Right renal cortex interstitium (tissue), 3 donors: ENCODE measurements around the gene CD164L2. TPM values are rescaled to one million over a fixed set of nuclear protein-coding genes. Genes with fewer than 3 reads are reported as not detected.
"Not testable (repeated sequence)": the region's sequence is repeated elsewhere in the genome, so short reads cannot be mapped to it uniquely, and the experiment has no call there.

Experiments
- DNase-seq, 3 donors: peaks; one replicate each; pipeline ENCODE4 v3.0.0-alpha.2; 2013; ENCODE audit warnings: low read depth in 3 of 3, low spot score in 2 of 3
- polyA plus RNA-seq, 3 donors: library from polyadenylated mRNA; unstranded; fragments of 120-200 nt; gene quantifications; one replicate each; pipeline ENCODE4 v1.2.1, GENCODE V29; 2013; ENCODE audit not compliant: insufficient read length in 3 of 3

CD164L2 gene
- polyA plus RNA-seq, 3 donors = 0.11 to 0.35 (median 0.25) TPM

DNA sequence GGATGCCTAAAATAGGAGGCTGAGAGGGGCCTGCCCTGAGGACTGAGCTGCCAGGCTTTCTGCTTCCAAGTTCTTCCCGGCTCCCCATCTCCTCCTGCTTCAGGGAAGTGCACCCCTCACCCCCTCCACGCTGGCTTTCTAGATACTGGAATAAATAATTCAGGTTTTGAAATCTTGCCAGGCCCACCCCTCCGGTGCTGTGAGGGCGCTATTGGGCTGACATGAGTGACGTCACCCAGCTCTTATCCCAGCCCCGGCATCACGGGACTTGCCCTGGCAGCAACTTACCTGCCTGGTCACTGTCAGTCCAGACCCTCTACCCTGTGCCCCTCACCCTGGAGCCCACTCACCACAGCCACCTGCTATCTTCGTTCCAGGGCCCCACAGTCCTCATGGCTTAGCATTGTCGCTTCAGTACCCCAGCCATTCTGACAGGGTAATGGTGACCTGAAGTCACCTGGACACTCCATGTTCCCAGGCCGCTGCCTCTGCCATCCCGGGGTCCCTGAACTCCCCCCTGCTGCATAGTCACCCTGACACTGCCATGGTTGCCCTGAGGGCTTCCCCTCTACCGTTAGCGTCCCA lies 8.5 kb upstream of the CD164L2 start:
- no peak for DNase-seq

DNA sequence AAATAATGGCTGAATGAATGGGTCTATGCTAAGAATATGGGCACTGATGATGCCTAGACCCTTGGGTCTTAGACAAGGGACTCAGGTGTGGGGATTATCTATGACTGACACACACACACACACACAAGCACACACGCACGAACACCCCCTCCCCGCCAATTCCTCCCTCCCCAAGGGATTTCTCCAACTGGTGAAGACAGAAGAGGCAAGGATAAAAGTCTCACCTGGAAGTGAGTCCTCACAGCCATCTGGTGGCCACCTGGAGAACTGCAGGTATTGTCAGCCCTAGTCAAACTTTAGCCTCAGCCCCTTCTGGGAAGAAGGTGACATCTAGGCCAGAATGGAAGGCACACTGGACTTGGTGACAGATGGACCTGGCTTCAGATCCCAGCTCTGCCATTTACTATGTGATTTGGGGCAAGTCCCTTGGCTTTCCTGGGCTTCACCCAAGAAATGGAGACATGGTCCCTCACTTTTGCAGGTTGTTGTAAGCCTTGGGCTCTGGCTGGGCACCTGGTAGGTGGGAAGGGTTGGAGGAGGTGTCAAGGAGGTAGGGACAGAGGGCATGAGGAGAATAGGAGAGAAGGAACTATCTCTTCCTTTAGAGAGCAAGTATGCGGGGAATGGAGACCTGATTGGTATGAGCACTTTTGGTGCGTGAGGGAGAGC lies 5.3 kb upstream of the CD164L2 start:
- DNase-seq = no peak

DNA sequence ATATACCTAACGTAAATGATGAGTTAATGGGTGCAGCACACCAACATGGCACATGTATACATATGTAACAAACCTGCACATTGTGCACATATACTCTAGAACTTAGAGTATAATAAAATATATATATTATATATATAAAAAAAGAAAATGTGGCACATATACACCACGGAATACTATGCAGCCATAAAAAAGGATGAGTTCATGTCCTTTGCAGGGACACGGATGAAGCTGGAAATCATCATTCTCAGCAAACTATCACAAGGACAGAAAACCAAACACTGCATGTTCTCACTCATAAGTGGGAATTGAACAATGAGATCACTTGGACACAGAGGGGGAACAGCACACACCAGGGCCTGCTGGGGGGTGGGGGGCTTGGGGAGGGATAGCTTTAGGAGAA lies 1.7 kb upstream of the CD164L2 start:
- DNase-seq = not testable (repeated sequence)

DNA sequence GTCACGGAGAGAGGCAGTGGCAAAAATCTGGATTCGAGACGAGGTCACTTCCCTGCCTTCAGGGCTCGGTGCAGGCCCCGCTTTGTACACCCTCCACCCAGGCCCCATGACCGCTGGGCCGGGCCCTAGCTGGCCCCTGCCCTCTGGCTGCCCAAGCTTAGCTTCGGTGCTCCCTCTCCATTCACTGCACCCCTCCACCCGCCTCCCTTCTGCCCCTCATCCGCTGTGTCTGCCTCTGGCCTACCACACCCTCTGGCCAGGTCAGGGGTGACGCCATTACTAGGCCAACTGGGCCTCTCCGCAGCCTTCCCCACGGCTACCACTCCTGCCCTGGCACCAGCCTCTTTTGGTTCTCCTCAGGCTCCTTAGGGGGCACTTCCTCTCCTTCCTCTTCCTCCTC lies 528 bp upstream of the CD164L2 start:
- no peak for DNase-seq

DNA sequence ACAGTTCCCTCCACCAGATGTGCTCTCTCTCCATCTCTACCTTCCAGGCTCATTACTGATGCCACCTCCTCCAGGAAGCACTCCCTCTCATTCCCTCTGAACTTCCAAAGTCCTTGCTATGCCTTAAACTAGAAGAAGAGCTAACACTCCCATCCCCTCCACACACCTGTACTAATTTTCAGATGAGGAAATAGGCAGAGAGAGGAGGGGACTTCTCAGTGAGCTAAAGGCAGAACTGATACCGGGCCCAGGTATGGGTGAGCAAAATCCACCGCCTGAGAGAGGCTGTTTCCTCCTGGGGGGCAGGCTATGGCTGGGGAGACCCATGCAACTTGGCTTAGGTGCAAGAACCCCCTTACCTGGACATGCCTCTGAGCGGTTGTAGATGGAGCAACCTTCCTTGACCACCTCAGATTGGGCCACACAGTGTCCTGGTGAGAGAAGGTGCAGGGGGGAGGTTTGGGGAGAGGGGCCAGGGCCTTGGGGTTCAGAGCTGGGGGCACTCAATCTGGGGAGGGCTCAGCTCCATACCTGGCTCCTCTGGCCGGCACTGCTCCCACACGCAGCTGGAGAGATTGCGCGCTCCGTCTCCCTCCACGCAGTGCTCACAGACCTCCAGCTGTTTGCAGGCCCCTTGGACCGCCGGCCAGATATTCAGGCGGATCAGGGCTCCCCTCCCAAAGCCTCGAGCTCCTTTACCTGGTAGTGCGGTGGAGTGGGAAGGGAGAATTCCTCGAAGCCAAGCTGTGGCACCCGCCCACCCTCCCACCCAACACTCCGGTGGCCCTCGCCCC lies 967 bp downstream of the CD164L2 start:
- DNase-seq = no peak

DNA sequence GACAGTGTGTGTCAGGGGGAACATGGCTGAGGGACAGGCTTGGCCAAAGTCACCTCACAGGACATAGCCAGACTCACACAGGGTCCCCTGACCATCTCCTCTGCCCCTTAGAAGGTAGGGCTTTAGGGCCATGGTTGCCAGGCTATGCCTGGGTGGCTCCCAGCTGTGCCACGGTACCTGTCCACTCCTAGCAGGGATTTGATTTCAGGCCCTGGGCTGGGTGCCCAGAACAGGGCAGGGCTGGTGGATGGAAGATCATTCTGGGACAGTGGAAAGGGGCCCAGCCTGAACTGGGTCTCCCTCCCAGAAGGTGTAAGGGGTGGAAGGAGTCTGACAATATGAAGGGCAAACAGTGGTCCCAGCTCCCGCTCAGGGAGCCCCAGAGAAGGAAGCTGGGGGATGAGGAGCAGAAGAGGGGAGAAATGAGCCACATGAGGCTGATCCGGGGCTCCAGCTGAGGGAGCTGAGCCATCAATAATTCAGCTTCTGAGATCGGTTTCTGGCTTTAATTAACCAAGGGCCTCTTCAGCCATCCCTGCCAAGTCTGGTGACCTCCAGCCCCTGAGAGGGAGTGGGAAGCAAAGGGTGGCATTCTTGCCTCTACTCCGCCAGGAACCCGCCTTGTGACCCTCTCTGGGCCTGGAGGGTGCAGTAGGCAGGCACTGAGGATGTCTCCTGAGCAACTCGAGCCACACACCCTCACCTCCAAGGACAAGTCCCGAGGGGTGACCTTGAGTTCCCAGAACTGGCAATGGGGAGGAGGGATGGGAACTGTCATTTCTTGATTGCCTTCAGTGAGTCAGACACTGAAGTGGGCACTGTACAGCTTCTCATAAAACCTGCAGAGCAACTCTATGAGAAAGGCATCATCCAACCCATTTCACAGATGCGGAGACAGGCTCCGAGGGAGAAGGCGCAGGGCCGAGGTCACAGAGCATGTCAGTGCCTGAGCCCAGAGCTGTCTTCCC lies 2.1 kb downstream of the CD164L2 start:
- DNase-seq = no peak

DNA sequence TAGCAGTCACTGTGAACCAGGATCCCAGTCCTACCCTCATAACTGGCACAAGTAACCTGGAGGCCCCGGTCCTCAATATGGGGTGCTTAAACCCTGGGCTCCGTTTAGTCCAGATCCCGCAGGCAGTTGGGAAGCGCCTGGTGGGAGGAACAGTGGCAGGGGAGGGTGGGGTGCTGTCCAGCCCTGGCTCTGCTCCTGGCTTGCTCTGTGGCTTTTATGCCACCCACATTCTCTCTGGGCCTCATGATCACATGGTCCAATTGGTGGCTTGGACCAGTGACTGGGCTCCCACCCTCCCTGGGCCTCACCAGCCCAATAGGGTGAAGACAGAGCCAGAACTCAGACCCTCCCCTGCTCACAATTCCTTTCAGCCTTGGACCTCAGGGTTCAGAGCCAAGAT lies 2.9 kb downstream of the CD164L2 start:
- no peak for DNase-seq

DNA sequence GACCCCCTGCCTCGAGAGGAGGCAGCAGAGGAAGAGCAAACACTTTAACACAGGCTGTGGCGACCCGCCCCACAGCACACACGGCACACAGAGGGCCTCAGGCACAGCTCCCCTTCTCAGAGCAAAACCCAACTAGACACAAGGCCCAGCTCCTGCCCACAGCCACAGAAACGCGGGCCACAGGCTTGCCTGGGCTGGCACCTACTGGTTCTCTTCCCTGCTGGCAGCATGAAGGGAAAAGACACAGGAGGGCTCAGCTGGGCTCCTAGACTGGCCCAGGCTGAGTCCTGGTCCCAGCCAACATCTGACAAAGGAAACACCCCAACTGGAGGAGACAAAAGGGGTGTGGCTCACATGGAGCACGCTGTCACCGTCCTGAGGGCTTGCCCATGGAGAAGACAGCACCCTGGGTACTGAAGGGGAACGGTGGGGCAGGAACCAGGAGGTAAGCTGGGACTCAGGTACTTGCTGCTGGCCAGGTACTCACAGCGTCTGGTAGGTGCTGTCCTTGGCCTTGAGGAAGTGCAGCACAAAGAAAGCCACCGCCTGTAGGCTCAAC lies 3.5 kb downstream of the CD164L2 start:
- no peak for DNase-seq

DNA sequence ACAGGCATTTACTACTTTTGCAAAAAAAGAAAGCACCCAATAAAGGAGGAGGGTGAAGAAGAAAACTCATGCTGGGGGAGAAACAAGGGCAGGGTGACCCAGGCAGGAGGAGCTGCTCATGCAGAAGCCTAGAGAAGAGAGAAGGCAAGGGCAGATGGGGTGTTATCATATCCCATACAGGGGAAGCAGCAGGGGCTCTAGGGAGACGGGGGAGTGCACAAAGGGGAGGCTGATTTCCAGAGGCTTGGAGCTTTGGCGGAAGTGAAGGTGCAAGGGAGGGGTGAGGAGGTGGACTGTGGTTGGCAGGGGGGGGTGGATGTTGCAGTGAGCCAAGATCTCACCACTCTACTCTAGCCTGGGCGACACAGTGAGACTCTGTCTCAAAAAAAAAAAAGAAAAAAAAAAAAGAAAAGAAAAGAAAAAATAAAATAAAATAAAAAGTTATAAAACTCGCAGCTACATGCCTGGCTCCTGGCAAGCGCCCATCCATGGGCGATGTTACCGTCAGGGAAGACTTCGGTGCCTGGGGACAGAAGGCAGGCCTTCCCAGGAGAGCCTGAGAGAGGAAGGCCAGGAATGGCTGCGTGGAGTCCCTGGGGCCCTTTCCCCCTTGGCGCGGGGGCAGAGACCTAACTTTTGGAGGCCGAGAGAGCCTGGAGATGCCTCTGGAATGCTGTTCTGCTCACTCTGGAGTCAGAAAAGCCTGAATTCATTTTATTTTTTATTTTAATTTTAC lies 5.2 kb downstream of the CD164L2 start:
- no peak for DNase-seq

DNA sequence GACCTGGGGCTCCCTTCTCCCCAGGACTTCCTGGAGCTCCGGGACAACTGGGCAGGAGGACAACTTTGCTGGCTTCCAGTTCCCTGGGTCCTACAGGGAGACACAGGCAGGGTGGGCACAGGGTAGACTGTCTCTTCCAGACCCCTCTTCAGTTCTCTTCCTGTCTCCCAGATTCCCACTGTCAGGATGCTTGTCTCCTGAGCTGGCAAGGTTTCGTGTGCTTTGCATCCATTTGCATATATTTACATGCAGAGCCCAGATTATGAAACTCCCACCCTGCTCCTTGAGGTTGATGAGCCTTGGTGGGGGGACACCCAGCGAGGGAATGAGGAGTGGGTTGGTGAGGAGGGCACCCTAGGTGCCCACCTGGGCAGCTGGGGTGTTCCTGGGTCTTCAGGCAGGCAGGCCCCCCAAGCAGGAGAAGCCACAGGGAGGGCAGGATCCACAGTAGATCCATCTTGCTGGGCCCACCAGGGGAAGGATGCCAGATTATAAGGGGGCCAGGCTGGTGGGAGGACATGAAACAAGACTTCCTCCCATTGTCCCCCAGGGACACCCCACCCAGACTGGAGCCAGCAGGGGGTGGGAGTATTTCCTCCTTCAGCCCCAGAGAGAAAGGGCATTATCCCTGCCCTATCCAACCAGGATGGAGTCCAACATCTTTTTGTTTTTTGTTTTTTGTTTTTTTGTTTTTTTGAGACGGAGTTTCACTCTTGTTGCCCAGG lies 8.6 kb downstream of the CD164L2 start, which contains the start of gene FCN3:
TSS of gene FCN3 (minus strand) at position 463 of the 725 bp plus-strand sequence. CDS start at position 457, 6 bp downstream.
- no peak for DNase-seq

DNA sequence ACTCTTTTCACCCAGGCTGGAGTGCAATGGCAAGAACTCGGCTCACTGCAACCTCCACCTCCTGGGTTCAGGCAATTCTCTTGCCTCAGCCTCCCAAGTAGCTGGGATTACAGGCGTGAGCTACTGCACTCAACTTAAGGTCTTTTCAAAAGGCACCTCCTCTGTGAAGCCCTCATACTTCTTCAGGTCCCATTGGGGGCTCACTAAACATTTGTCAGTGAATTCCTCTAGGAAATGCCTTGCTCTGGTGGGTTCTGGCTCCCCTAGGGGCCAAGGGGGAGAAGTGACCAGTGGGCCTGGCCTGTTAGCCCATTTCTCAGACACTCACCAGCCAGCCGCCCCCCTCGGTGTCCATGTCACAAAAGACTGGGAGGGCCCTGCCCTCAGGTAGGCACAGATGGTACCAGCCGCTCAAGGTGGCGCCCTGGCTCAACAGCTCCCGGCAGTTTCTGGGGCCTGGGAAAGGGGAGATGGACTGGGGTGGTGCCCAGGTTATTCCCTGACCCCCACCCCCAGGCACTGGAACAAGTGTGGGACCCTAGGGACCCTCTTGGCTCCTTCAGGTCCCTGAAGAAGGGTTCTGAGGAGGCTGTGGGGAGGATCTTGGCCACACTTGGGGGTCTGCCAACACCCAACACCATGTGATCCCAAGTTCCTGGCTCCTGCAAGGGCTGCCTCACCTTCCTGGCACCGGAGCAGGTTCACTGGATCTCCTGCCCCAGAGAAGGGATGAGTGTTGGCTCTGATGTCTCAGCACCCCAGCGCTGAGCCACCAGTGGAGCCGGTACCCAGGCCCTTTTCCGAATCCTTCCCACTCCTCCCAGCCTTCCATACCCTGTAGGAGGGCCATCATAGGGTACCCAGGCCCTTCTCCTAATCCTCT lies 10.1 kb downstream of the CD164L2 start:
- DNase-seq = no peak

DNA sequence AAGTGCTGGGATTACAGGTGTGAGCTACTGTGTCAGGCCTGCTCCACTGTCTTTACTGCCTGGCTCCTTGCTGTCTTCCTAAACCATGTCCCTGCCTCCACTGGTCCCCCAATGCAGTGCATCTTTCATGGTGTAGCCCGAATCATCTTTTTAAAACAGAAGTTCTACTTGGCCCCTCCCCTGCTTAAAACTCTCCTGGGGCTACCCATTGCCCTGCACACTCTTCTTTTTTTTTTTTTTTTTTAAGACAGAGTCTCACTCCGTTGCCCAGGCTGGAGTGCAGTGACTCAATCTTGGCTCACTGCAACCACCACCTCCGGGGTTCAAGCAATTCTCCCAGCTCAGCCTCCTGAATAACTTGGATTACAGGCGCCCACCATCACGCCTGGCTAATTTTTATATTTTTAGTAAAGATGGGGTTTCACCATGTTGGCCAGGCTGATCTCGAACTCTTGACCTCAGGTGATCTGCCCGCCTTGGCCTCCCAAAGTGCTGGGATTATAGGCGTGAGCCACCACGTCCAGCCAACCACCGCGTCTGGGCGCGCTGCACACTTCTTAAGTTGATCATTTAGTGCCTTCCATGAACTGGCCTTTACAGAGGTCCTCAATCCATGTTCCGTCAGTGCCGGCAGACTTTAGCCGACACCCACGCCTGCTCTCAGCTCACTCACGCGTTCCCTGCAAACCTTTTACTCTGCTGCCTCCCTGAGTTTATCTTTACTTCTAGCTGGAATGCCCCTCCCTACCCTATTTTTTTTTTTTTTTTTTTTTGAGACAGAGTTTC lies 10.9 kb downstream of the CD164L2 start:
- no peak for DNase-seq

DNA sequence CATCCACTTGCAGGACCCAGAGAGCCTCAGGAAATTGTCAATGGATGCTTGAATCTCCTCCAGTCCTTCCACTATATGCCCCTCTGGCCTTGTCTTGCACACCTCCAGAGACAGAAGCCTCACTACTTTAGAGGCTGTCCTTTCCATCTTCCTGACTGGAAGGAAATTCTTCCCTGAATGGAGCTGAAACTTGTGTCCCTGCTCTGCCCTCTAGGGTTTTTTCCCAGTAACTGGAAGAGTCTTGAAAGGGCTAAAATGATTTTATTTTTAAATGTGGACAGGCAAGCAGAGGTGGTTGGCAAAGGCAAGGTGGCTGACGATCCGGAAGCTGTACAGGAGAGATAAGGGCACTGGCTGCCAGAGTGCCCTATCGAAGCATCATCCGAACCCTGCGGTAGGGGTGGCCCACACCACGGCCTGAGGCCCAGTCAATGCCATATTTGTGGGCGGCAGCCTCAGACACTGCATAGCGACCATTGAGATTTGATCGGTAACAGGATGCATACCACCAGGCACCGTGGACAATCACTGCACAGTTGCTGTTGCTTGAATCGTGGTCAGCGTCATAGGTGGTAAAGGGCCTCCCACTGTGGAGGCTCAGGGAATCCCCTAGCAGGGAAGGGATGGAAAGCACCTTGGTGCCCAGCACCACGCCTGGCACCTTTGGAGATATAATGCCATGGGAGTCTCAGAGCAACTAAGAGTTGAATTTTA lies 14.1 kb downstream of the CD164L2 start:
- no peak for DNase-seq

DNA sequence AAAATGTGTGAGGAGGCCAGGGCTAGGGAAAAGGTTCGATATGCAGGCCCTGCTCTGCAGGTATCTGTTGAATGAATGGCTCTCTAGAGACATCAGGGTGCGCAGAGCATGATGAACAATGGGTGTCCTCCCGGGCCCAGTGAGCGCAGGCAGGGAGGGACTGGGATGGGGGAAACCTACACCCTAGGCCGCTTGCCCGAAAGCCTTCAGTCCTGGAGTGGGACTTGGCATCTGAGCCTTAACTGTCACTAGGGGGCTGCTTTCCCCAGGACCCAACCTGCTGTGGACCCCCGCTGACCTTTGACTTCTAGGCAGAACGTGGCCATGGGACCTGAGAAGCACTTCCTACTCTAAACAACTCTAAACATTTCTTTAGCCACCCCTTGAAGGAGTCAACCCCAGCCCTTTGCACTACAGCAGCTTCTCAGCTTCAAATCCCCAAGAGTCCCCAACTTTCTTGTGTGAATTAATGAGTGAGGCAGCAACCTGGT lies 15.9 kb downstream of the CD164L2 start:
- DNase-seq = no peak

DNA sequence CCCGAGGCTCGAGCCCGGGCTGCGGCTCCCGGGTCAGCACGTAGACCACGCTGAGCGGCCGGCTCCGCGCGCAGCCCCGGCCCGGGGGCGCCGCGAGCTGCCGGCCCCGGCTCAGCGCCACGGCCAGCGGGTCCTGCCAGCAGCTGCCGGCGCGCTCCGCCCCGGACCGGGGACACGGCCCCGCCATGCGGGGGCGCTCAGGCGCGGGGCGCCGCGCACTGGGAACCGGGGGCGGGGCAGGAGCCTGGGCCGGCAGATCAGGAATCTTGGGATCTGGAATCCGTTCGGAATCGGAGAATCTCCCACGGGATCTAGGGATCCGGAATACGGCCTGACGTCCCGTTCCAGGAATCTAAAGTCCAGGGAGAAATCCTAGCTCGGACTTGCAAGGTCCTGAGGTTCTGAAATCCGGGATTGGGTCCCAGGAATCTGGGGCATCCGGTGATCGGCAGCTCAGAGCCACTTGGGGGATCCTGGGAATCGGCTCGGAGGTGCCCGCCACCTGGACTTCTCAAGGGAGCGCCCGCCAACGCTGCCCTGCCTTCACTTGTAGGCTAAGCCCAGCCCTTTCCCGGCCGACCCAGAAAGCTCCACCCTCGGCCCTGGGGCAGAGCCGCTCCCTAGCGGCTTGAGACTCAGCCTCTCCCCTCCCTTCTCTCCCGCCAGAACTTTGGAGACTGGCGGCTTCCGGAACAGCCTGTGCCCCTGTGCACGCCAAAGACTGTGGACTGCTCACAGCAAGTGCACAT lies 16.5 kb downstream of the CD164L2 start, which contains the start of gene MAP3K6:
TSS of gene MAP3K6 (minus strand) at position 551 of the 749 bp plus-strand sequence. CDS start at position 187, 364 bp downstream.
- no peak for DNase-seq

DNA sequence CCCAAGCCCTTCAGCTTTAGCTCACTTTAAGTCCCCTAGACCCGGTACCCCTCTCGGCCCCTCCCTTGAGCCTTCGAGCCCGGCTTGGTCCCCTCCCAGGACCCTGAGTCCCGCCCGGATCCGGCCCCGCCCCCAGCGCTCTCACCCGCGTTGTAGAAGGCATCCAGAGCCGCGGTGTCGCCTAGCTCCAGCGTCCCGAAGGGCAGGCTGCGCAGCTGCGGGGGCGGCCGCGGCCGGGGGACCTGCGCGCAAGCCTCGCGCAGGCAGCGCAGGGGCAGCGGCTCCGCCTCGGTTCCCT lies 17.1 kb downstream of the CD164L2 start:
- DNase-seq = peak in 1 of 3 donors; percentile 68
